Renal cortical epithelial cell (primary cell): ENCODE measurements around the gene ICOS. TPM values are rescaled to one million over a fixed set of nuclear protein-coding genes. Genes with fewer than 3 reads are reported as not detected.
"Not testable (repeated sequence)": the region's sequence is repeated elsewhere in the genome, so short reads cannot be mapped to it uniquely, and the experiment has no call there.

Experiments
- DNase-seq: peaks from one replicate; pipeline ENCODE4 v3.0.0-alpha.2; 2011; ENCODE audit warnings: low read depth
- total RNA-seq: library from RNA; depleted of rRNA; stranded (reverse); fragments of >200 nt; gene quantifications from 2 replicates; pipeline ENCODE4 v1.2.3, GENCODE V29; 2014

ICOS gene
- total RNA-seq, 1 donor from 2014 or later = not detected

DNA sequence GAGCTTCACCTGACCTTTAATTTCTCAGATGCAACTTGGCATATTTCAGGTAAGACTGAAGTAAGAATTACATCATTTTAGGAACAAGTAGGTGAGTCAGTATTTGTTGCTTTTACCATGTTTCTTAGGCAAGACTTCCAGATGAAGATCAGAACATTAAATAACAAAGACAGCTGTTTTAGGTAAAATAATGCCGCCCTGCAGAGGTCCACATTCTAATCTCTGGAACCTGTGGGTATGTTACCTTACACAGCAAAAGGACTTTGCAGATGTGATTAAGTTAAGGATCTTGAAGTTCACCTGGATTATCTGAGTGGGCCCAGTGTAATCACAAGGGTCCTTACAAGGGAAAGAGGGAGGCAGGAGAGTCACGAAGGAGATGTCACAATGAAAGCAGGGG, 39.3 kb downstream of the ICOS start:
- DNase-seq = no peak

DNA sequence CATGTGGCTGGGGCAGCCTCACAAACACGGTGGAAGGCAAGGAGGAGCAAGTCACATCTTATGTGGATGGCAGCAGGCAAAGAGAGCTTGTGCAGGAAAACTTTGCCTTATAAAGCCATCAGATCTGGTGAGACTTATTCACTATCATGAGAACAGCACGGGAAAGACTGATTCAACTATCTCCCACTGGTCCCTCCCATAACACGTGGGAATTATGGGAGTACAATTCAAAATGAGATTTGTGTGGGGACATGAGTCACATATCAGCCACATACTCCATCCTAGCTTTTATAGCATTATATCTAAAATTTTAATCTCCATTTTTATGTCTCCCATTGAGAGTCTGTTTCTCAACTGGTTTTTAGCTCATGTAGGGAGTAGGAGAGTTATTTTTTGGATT, 45.7 kb downstream of the ICOS start:
- DNase-seq = no peak

DNA sequence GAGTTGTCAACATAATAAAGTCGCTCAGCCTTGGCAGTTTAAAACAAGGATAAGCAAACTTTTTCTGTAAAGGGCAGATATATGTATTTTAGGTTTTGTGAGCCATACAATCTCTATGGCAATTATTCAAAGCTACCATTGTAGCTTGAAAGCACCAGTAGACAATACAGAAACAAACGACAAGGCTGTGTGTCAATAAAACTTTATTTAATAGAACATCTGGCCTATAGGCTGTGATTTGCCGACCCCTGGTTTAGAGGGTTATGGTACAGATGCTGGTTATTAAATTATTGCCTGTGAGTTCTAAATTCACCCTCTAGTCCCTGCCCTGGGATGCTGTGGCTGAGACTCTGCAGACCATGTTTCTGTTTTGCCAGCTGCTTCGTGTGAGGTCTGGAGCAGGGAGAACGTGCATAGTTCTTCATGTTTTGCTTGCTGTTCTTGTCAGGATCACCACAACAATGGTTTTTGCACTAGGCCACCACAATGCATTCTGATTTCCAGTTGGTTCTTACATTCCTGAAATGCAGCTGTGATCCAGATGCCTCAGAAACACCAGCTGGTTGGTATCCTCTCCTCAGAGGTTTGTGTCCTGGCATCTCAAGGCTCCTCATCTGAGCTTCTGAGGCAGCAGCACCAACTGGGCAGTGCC, 46.6 kb downstream of the ICOS start:
- DNase-seq = no peak

DNA sequence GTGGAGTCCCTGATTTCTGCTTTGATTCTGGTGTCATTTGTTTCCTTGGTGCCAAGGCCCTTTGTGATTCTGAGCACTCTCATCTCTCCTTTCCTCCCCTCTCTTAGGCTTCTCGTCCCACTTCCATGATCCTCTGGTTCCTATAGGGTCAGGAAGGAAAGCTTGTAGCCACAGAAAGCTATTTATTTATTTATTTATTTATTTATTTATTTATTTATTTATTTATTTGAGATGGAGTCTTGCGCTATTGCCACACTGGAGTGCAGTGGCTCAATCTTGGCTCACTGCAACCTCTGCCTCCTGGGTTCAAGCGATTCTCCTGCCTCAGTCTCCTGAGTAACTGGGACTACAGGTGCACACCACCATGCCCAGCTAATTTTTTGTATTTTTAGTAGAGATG, 49.4 kb downstream of the ICOS start:
- DNase-seq = not testable (repeated sequence)

GRCh38 chr2:203987959-203988358, 51.4 kb downstream of the ICOS start:
- no peak for DNase-seq

DNA sequence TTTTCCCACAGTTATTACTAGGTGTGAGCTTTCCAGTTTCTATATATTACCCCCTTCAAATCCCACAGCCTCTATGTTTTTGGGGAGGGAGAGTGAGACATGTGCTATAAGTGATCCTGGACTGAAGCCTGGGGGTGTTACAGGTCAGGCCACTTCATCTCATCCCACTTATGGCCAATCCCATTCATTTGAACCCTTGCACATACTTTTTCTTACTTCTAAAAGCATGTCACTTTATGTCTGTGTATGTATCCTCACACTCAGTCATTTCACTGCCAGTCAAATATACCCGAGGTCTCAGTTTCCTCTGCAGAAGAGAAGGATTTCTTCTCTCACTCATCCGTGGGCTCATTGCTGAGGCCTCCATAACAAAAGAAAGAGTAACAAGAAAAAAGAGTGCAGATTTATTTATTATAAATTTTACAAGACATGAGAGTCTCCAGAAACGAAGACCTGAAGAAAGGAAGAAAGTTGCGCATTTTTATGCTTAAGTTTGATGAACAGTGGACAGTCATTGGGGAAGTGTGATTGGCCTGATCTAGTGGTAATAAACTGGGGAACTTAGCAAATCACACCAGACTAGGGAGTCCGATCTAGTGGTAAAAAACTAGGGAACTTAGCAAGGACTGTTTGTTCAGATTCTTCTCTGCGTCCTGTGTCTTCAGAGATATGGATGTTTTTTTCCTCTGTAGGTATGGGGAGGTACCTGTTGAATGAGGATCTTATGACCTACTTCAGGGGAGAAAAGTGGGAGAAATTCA, 52.1 kb downstream of the ICOS start:
- DNase-seq = no peak

DNA sequence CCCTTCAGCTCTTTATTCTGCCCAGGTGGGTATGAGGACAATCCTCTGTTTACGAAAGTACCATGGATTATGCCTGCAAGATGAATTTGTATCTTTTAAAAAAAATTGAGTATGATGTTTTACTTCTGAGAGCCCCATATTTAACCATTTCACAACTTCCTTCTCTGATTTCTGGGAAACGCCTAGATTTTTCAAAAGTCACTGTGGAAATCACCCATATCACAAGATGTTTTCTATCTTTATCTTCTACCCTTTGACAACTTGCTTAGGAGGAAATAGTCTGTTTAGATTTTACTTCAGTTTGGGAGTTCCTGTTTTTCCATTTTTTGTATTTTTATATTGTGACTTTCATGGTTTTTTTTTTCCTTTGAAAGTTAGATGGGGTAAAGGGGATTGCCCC, 53.0 kb downstream of the ICOS start:
- DNase-seq = no peak

GRCh38 chr2:203992509-203992908, 55.9 kb downstream of the ICOS start:
- DNase-seq = no peak

DNA sequence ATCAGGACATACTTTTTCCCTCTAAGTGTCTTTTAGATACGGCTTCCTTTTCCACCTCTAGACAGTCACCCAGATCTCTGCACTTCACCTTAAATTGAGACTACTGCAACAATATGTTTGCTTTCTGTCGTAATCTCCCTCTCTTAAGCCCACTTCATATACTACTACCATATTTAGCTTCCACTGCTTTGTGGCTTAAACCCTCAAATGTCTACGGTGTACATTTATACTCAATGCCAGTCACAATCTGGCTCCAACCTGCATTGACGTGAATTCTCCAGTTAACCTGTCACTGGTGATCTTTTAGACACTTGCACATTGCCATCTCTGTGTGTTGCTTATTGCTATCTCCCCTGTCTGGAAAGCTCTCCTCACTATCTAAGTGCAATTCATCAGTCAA, 56.4 kb downstream of the ICOS start:
- no peak for DNase-seq

DNA sequence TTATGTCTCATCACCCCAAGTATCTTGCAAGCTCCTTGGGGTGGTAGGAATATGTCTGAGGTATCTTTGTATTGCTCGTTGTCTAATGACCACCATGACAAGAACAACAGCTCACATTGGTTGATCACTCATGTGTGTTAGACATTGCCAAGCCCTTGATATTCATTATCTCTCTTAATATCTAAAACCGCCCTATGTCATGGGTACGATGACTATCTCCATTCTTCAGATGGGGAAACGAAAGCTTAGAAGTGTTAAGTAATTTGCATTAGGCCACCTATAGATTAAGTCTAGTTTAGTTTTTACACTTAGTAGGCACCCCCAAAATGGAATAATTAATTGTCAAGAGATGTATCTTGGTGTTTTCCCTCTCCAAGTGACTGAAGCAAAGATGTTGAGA, 57.0 kb downstream of the ICOS start:
- no peak for DNase-seq

DNA sequence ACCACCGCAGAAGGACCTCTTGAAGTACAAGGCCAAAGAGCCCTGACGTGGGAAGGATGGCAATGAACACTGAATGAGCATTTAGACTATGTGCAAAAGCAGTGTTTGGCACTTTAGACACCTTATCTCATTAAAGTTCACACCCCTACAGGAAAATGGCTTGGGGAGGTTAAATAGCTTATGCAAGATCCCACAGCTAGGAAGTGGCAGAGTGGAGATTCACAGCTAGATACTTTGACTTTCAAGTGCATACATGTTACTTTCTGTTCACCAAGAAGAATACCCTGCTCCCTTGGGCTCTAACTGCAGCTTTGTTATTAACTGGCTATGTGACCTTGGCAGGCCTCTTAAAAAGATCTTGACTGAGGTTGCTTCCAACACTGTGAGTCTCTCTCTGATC, 58.2 kb downstream of the ICOS start:
- no peak for DNase-seq

GRCh38 chr2:203996692-203997091, 60.1 kb downstream of the ICOS start:
- no peak for DNase-seq

DNA sequence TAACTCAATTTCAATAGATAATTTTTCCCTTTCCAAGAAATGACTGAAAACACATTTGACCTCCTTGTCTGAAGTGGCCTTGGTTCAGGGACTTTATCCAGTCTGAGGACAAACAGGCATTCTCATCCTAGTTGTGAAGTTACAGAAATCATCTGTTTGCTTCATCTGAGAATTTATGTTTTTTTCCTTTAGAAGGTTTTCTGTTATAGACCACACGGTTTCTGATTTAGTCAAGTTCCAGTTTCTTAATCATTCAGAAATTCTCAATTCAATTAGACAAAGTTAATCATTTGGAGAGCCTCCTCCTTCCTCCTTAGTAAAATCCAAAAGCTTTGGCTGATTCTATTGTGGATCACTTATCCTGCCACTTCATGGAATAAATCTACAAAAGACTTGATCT, 60.9 kb downstream of the ICOS start:
- no peak for DNase-seq

DNA sequence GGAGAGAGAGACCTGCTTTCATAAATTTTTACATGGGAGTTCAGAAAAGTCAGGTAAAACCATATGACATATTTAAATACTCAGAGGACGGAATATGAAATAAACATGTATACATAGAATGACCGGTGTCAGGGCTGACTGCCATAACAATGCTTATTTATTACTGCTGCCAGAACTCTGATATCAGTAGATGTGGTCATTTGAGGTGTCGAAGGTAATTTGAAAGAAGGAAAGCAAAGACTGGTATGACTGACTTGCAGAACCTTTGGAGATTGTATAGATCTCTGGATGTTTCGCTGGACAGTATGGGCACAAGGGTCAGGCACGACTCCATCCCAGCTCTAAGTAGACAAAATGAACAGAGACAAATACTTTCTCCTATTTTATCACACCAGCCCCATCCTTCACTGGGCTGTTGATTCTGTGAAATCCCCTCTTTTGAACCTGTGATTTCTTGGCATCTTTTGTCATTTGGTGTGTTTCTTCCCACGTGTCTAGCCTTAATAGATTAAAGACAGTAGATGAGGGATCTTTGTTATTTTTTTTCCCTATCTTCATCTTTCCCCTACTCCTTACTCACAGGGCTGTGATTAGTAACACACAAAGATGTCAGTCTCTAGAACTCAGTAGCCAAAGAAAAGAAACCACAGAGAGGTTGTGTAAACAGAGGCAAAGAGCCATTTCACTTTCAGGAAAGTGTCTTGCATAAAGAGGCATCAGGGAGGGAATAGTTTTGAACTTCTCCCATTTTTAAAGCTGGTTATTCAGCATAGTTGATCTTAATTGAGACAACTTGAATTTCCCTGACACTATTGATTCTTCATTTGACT, 61.6 kb downstream of the ICOS start:
- peak; percentile 56 for DNase-seq

DNA sequence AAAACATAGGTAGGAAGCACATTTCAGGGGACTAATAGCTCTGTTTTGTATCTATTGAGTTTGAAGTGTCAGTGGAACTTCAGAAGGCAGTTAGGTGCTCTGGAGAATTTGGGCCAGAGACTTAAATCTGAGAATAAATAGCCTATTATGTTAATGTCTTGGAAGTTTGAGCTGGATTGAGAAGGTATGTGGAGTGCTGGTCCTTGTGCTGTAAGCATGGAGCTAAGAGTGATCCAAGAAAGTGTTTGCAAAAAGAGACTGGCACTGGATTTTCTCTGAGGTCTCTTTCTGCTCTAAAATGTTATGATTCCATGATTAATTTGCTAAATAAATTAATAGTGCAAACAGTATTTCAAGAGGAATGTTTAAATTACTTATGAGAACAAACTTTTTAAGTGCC, 63.3 kb downstream of the ICOS start:
- no peak for DNase-seq

DNA sequence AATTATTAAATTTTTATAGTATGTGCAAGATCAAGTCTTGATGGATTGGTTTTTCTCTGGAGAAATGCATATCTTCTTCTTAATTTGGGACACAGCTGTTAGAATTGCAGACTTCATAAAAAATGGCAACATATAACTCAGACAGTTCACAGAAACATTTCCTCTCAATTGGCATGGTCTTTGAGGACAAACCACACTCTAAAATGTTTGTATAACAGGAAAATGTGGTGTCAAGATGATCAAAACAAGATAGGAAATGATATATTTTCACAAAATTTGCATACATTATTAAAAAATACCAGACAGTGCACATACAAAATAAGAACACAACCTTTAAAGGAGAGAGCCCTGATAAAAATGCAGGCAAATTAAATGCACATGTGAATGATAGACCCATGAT, 63.9 kb downstream of the ICOS start:
- DNase-seq = no peak

GRCh38 chr2:204003276-204003990, 66.9 kb downstream of the ICOS start:
- no peak for DNase-seq

GRCh38 chr2:204004912-204005311, 68.3 kb downstream of the ICOS start:
- DNase-seq = no peak

DNA sequence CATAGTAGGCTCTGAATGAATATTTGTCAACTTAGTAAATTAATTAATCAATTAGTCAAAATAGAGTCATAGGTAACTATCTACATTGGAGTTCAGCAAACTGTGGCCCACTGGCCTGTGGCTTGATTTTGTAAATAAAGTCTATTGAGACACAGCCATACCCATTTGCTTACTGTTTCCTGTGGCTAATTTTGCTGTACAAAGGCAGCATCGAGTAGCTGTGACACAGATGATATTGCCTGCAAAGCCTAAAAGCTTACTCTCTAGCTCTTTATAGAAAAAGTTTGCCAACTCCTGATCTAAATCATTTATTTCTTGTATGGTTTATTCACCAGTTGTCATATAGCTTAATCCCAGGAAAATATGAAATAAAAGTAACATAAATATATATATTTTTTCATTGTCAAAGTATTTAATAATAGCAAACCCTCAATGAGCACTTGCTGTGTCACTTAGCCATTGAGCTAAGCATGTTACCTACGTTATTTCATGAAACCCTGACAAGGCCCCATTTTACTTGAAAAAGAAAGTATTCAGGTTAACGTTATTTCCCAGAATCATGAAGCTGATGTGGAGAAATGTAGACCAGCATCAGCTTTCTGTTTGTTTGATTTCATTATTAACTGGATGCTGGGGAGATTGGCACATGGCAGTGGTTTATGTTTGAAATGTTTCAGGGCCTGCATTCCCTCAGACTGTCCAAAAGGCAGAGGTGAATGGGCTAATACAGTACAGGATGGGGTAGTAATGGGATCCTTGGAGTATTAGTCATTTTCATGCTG, 69.6 kb downstream of the ICOS start:
- DNase-seq = no peak

GRCh38 chr2:204008352-204008751, 71.8 kb downstream of the ICOS start:
- no peak for DNase-seq
